Motor neuron (in vitro differentiated cells): ENCODE data around the gene DNAJC5. TPM values are rescaled to one million over a fixed set of nuclear protein-coding genes. Genes with fewer than 3 reads are reported as not detected.

Experiments used
- ATAC-seq, 8 experiments: fragments of 200-7000 bp; cut with Tn5 transposase; replicated peaks in 6 of 8; 2 replicates each; pipeline ENCODE4 v1.8.0; 2021; ENCODE audit warnings: mild to moderate bottlenecking in 8 of 8, moderate library complexity in 8 of 8
- H3K27ac ChIP-seq, 2 donors: fragments of 250-450 bp; sonication (Bioruptor Pico); 2 replicates each; pipeline ENCODE4 v1.9.0; 2021; ENCODE audit warnings: antibody characterized with exemption in 2 of 2, mild to moderate bottlenecking in 2 of 2, moderate library complexity in 1 of 2
- H3K4me1 ChIP-seq, 2 donors: fragments of 250-450 bp; sonication (Bioruptor Pico); replicated peaks in 1 of 2; 2 replicates each; pipeline ENCODE4 v1.6.1; 2021; ENCODE audit warnings: antibody characterized with exemption in 2 of 2, mild to moderate bottlenecking in 2 of 2, moderate library complexity in 1 of 2
- H3K4me3 ChIP-seq, 5 donors: fragments of 250-450 bp; sonication (Bioruptor Pico); 2 replicates each; pipeline ENCODE4 v1.9.0; 2021; ENCODE audit warnings: antibody characterized with exemption in 5 of 5, mild to moderate bottlenecking in 5 of 5, moderate library complexity in 4 of 5
- WGBS, 10 experiments: fragments of 450-650 bp; shearing (Covaris generic); methylation state at CpG; one replicate each; pipeline ENCODE4 v1.0.0; 2022; 5-methylcytosine and 5-hydroxymethylcytosine counted together
- in situ Hi-C, 9 experiments: fragments of 400-800 bp; cut with MboI; loops; one replicate each; pipeline ENCODE4 v1.15.0; 2021; ENCODE audit warnings: low sequenced_read_pairs in 9 of 9, low pct_unique_long_range_greater_than_20kb in 2 of 9; ENCODE audit not compliant: unreplicated experiment in 9 of 9
- total RNA-seq, 8 experiments: library from RNA; unstranded; fragments of 300-600 nt; gene quantifications; 2 replicates each; pipeline versions ENCODE4 v1.2.3 to v1.2.4, GENCODE V29; 2022

DNAJC5 gene
- total RNA-seq, 8 experiments from 2014 or later = 31.7 to 80.7 (median 41.5) TPM

GRCh38 chr20:63932606-63933160, 37.8 kb downstream of the DNAJC5 start:
- peak in 2 of 8 experiments; percentile 10 to 15 for ATAC-seq
- 93 to 100% (median 99%) methylated on average over 1 to 12 of the region's 17 CpGs; no CpG with 5 or more reads in 6 of the 10 experiments for WGBS, 10 experiments
- in situ Hi-C loops = no loop called here
- H3K4me1 ChIP-seq = no peaks in the 10 kb centered on the region
- no peak overlapping the region for H3K4me3 ChIP-seq
- no peak overlapping the region for H3K27ac ChIP-seq

- Histone ChIP-seq H3K4me3 (no peak overlapping the region), H3K4me1 (no peaks in the 10 kb centered on the region), H3K27ac (no peak overlapping the region)
- no peak for ATAC-seq
- whole genome bisulfite sequencing, 10 experiments = 70 to 100% (median 94%) methylated on average over 1 to 4 of the region's 5 CpGs; no CpG with 5 or more reads in 5 of the 10 experiments
- in situ Hi-C loops = no loop called here
Observed at GRCh38 chr20:63933646-63934045, 38.7 kb downstream of the DNAJC5 start.

- WGBS, 10 experiments = 75 to 92% (median 81%) methylated on average over 1 to 9 of the region's 37 CpGs; no CpG with 5 or more reads in 4 of the 10 experiments
- Histone ChIP-seq H3K4me3 (no peak overlapping the region), H3K4me1 (no peaks in the 10 kb centered on the region), H3K27ac (no peak overlapping the region)
- in situ Hi-C loops = no loop called here
- peak in 3 of 8 experiments; percentile 13 to 37 (median 22) for ATAC-seq
Observed at GRCh38 chr20:63934271-63935068, 39.5 kb downstream of the DNAJC5 start.

GRCh38 chr20:63935447-63935846, 40.5 kb downstream of the DNAJC5 start:
- in situ Hi-C loops = no loop called here
- Histone ChIP-seq H3K4me3 (no peak overlapping the region), H3K27ac (no peak overlapping the region), H3K4me1 (no peaks in the 10 kb centered on the region)
- 80 to 100% (median 100%) methylated on average over 1 to 2 of the region's 9 CpGs; no CpG with 5 or more reads in 7 of the 10 experiments for WGBS, 10 experiments
- ATAC-seq = no peak

GRCh38 chr20:63937596-63937995, 42.7 kb downstream of the DNAJC5 start:
- H3K4me3 ChIP-seq = no peak overlapping the region
- WGBS, 10 experiments = 64 to 100% (median 93%) methylated on average over 1 to 10 of the region's 14 CpGs; no CpG with 5 or more reads in 4 of the 10 experiments
- no peak for ATAC-seq
- in situ Hi-C loops = no loop called here
- H3K27ac ChIP-seq = no peak overlapping the region
- H3K4me1 ChIP-seq = peaks cover 4% of the 10 kb centered on the region in 2 donors

- 50% methylated on average over 2 of the region's 33 CpGs; no CpG with 5 or more reads in 9 of the 10 experiments for WGBS, 10 experiments
- ATAC-seq = peak in 2 of 8 experiments; percentile 3 to 18
- Histone ChIP-seq H3K4me1 (peaks cover 4 to 8% of the 10 kb centered on the region in 2 donors), H3K27ac (no peak overlapping the region), H3K4me3 (no peak overlapping the region)
- in situ Hi-C loops = no loop called here
Observed at GRCh38 chr20:63939061-63939935, 44.4 kb downstream of the DNAJC5 start.

GRCh38 chr20:63940071-63940471, 45.1 kb downstream of the DNAJC5 start:
- H3K4me1 ChIP-seq = peaks cover 4 to 8% of the 10 kb centered on the region in 2 donors
- in situ Hi-C loops = no loop called here
- no peak overlapping the region for H3K27ac ChIP-seq
- no peak overlapping the region for H3K4me3 ChIP-seq
- ATAC-seq = no peak
- 93 to 100% methylated on average over 1 to 3 of the region's 23 CpGs; no CpG with 5 or more reads in 8 of the 10 experiments for WGBS, 10 experiments

GRCh38 chr20:63940472-63941266, 45.7 kb downstream of the DNAJC5 start:
- peak in 3 of 8 experiments; percentile 4 to 8 (median 6) for ATAC-seq
- WGBS, 10 experiments = 85 to 100% (median 93%) methylated on average over 1 to 8 of the region's 58 CpGs; no CpG with 5 or more reads in 7 of the 10 experiments
- H3K4me3 ChIP-seq = no peak overlapping the region
- in situ Hi-C loops = no loop called here
- H3K27ac ChIP-seq = no peak overlapping the region
- peaks cover 4 to 8% of the 10 kb centered on the region in 2 donors for H3K4me1 ChIP-seq

- ATAC-seq = peak in 6 of 8 experiments; percentile 5 to 49 (median 30)
- Histone ChIP-seq H3K4me3 (no peak overlapping the region), H3K4me1 (peaks cover 4 to 8% of the 10 kb centered on the region in 2 donors), H3K27ac (no peak overlapping the region)
- no CpG with 5 or more reads among the region's 39 CpGs for WGBS, 10 experiments
- in situ Hi-C loops = no loop called here
Observed at GRCh38 chr20:63941282-63942081, 46.6 kb downstream of the DNAJC5 start.

- H3K4me3 ChIP-seq = no peak overlapping the region
- in situ Hi-C loops = no loop called here
- peak overlapping the region in 1 of 2 donors; percentile 46 for H3K27ac ChIP-seq
- 47 to 90% (median 76%) methylated on average over 2 to 9 of the region's 30 CpGs; no CpG with 5 or more reads in 5 of the 10 experiments for WGBS, 10 experiments
- ATAC-seq = peak in 5 of 8 experiments; percentile 26 to 60 (median 54)
- peaks cover 4 to 8% of the 10 kb centered on the region in 2 donors for H3K4me1 ChIP-seq
Observed at GRCh38 chr20:63942250-63942951, 47.5 kb downstream of the DNAJC5 start.
